GM13977 (cell line): ENCODE results near the gene UGT2B15.
A peak's percentile ranks its signal among the peaks of the same experiment; 100 is the strongest.
"Not testable (repeated sequence)": the region's sequence is repeated elsewhere in the genome, so short reads cannot be mapped to it uniquely, and the experiment has no call there.

Experiments
- DNase-seq: peaks from one replicate; pipeline ENCODE4 v3.0.0; 2012; ENCODE audit warnings: low spot score
- in situ Hi-C: fragments of 300-500 bp; cut with MboI; formaldehyde crosslinking; loops from one replicate; pipeline ENCODE4 v1.12.0; 2022; ENCODE audit warnings: low sequenced_read_pairs, low pct_unique_long_range_greater_than_20kb, mixed read lengths, inconsistent platforms; ENCODE audit not compliant: unreplicated experiment
- TF ChIP-seq, protein P1 (sequence below): IDR thresholded peaks from 2 replicates; pipeline ENCODE4 v1.5.1; 2012; ENCODE audit warnings: mild to moderate bottlenecking, control low read depth; ENCODE audit not compliant: insufficient read depth; ENCODE audit errors: extremely low read depth, missing control alignments

Gene UGT2B15

DNA sequence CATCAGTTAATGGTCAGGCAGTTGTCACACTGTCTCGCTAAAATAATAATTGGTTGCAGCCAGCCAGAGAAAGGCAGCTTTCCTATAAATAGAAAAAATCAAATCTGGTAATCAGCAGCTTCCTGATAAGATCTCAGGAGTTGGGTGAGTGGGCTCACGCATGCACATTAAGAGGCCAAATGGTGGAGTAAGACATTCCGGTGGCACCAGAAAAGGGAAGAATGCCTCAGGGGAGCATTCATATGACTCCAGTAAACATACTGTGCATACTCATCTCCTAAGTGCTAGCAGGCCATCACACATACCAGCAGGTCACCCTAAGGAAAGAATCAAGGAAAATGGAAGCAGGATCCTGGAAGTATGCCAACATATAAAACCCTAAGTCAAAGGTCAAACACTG, 40.1 kb downstream of the UGT2B15 start:
- DNase-seq = no peak
- TF ChIP-seq, protein P1, sequence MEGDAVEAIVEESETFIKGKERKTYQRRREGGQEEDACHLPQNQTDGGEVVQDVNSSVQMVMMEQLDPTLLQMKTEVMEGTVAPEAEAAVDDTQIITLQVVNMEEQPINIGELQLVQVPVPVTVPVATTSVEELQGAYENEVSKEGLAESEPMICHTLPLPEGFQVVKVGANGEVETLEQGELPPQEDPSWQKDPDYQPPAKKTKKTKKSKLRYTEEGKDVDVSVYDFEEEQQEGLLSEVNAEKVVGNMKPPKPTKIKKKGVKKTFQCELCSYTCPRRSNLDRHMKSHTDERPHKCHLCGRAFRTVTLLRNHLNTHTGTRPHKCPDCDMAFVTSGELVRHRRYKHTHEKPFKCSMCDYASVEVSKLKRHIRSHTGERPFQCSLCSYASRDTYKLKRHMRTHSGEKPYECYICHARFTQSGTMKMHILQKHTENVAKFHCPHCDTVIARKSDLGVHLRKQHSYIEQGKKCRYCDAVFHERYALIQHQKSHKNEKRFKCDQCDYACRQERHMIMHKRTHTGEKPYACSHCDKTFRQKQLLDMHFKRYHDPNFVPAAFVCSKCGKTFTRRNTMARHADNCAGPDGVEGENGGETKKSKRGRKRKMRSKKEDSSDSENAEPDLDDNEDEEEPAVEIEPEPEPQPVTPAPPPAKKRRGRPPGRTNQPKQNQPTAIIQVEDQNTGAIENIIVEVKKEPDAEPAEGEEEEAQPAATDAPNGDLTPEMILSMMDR = no peak
- in situ Hi-C loops = no loop called here

DNA sequence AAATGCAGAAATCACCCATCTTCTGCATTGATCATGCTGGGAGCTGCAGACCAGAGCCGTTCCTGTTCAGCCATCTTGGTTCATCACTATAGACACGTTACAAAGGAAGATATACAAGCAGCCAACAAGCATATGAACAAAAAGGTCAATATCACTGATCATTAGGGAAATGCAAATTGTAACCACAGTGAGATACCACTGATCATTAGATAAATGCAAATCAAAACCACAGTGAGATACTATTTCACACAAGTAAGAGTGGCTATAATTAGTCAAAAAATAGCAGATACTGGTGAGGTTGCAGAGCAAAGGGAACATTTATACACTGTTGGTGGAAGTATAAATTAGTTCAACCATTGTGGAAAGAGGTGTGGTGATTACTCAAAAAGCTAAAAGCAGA, 47.7 kb downstream of the UGT2B15 start:
- in situ Hi-C loops, DNase-seq: not testable (repeated sequence)

DNA sequence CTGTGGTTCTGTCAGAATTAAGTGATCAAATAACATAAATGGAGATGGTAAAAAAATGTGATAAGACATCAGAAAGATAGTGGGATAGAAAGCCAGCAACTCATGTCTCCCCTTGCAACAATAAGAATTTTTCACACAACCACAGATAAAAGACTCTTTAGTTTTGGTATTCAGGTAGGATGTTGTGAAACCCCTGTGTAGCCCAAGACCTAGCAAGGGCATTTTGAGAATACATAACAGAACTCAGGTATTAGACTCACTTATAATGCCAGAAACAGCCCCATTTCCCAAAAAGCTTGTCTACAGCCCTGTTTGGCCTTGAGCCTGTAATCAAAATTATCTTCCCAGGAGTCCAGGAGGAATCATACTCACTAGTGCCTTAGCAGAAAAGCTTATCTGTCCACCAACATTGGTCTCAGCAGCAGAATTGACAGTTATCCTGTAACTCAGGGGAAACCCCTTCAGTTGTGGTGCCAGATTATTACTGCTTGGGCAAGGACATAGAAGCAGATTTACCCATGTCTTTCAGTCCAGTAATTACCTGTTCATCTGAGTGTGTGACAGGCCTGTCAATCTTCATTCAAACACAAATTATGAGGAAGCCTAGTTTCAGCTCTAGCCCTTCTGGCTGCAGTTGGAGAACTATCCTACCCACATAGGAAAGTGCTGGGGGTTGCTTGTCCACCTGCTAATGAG, 53.3 kb downstream of the UGT2B15 start:
- DNase-seq = peak; percentile 12
- TF ChIP-seq, protein P1 = no peak
- in situ Hi-C loops = no loop called here

DNA sequence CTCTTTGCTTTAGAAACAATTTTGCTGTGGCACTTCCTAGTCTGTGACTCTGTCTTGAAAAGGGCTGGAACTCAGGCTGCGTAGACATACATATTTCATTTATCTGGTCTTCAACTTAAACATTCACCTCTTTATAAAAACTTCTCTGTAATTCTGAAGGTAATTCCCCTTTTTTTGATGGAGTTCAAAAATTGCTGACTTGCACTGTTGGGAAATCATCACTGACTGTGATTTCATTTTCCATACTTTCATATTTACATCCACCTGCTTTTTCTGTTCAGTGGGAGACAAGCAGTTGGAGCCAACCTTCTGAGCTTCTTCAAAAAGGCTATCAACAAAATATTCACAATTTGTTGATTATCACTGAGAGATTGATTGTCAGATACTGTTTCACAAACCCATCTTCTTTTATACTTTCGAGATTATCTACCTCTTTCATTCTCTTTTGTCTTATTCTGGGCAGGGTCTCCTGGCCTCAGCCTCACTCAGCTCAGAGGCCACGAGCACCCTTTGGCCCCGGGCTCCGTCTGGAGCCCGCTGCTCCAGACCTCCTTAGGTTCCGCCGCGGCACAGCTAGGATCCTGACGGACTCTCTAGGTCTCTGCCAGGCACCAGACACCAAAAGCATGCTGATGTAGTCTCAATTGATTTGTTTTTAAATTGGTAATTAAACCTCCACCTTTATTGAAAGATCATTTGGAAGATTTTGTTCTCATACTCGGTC, 54.6 kb downstream of the UGT2B15 start:
- in situ Hi-C loops = no loop called here
- TF ChIP-seq, protein P1 = no peak

DNA sequence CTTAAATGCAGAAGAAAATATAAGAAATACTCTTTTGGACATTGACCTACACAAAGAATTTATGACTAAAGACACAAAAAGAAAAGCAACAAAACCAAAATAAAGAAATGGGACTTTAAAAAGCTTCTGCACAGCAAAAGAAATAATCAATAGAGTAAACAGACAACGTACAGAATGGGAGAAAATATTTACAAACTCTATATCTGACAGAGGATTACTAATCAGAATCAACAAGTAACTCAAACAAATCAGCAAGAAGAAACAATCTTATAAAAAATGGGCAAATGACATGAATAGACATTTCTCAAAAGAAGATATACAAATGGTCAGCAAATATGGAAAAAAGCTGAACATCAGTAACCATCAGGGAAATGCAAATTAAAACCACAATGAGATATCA, 56.7 kb downstream of the UGT2B15 start:
- in situ Hi-C loops = no loop called here
- no peak for DNase-seq
- TF ChIP-seq, protein P1 = no peak

More for the DNA sequence above, 54.6 kb downstream of the UGT2B15 start:
- DNase-seq = no peak

DNA sequence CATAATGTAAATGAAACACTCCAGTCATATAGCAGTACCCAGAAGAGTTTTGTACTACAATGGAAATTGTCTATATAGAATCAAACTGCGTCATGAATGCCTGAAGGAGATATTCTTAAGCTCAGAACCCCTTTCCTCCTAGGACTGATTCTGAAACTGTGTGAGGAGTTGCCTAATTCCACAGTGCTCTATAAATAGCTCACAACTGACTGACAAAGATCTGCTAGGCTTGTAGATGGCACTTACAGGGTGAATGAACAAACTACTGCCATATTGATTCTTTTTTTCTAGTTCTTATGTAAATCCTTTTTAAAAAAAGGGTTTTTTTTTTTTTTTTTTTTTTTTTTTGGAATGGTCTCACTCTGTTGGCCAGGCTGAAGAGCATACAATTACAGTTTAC, 64.2 kb downstream of the UGT2B15 start:
- in situ Hi-C loops = no loop called here
- TF ChIP-seq, protein P1 = no peak
- DNase-seq = no peak

DNA sequence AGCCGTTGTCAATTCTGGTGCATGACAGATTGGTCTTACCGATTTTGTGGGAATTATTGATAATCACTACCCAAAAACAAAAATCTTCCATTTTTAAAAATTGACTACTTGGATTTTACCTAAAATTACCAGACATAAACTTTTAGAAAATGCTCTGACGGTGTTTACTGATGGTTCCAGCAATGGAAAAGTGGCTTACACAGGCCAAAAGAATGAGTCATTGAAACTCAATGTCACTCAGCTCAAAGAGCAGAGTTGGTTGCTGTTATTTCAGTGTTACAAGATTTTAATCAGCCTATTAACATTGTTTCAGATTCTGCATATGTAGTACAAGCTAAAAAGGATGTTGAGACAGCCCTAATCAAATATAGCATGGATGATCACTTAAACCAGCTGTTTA, 71.3 kb downstream of the UGT2B15 start:
- in situ Hi-C loops = no loop called here
- TF ChIP-seq, protein P1 = no peak
- DNase-seq = no peak
